Left cardiac atrium (tissue), 4 donors: ENCODE data around the gene RABGAP1L. TPM values are rescaled to one million over a fixed set of nuclear protein-coding genes. Genes with fewer than 3 reads are reported as not detected.
"Not testable (repeated sequence)": the region's sequence is repeated elsewhere in the genome, so short reads cannot be mapped to it uniquely, and the experiment has no call there.

Source experiments
- ATAC-seq, 2 donors: fragments of 200-7000 bp; cut with Tn5 transposase; one replicate each; pipeline ENCODE4 v1.9.1; 2020; ENCODE audit warnings: mild to moderate bottlenecking in 2 of 2, moderate library complexity in 2 of 2
- DNase-seq: peaks from one replicate; pipeline ENCODE4 v3.0.0-alpha.2; 2020
- intact Hi-C, 2 donors: fragments of 100-400 bp; cut with DNase I; formaldehyde crosslinking; loops; one replicate each; pipeline versions ENCODE4 v1.14.1 to v1.15.1; 2022 to 2023
- total RNA-seq, 2 donors: library from RNA; stranded (reverse); fragmentation: NEBNext Ultra II Directional; extraction: Animal tissue kit (Norgen Biotek cat#: 25700); gene quantifications; one replicate each; pipeline ENCODE4 v1.2.1, GENCODE V29; 2021
- donor health status: DM: no; HTN: yes; CAD: no.
- donor health status: DM: no; HTN: yes; CAD: no; lungs with severe emphysema.
- donor health status: DM: yes; HTN: yes; CAD: no.
- donor health status: Dilated cardiomyopathy.

RABGAP1L gene
- total RNA-seq, 2 donors from 2014 or later: 134 to 145 TPM

DNA sequence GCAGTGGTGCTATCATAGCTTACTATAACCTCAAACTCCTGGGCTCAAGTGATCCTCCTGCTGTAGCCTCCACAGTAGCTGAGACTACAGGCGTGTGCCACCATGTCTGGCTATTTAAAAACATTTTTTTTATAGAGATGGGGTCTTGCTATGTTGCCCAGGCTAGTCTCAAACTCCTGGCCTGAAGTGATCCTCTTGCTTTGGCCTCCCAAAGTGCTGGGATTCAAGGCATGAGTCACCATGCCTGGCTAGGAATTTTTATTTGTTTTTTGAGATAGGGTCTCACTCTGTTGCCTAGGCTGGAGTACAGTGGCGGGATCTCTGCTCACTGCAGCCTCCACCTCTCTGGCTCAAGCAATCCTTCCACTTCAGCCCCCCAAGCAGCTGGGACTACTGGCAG lies 8.8 kb upstream of the RABGAP1L start:
- no peak for ATAC-seq
- intact Hi-C loops: no loop called here
- no peak for DNase-seq

GRCh38 chr1:174152427-174152826 lies 6.9 kb upstream of the RABGAP1L start:
- no peak for ATAC-seq
- intact Hi-C loops: no loop called here

DNA sequence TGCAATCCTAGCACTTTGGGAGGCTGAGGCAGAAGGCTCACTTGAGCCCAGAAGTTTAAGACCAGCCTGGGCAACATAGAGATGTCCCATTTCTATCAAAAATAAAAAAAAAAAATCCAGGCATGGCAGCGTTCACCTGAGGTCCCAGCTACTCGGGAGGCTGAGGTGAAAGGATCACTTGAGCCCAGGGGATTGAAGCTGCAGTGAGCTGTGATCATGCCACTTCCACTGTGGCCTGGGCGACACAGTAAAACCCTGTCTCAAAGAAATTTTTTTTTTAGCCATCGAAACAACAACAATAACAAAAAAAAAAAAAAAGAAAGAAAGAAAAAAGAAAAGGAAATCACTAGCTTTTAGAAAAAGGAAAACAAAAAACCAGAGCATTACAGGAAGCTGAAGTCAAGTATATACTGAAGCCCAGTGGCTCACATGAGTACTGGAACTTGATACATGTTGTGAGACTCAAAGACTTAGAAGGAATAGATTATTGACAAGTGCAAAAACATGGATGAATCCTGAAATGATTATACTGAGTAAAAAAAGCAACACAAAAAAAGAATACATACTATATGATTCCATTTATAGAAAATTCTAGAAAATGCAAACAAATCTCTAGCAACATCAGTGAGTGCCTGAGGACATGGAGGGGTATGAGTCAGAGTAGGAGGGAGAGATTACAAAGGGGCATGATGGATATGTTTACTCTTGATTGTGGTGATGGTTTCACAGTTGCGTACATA lies 6.1 kb upstream of the RABGAP1L start:
- intact Hi-C loops: no loop called here
- ATAC-seq (no peak), DNase-seq (no peak)

More at GRCh38 chr1:174152427-174152826, 6.9 kb upstream of the RABGAP1L start:
- DNase-seq: no peak

DNA sequence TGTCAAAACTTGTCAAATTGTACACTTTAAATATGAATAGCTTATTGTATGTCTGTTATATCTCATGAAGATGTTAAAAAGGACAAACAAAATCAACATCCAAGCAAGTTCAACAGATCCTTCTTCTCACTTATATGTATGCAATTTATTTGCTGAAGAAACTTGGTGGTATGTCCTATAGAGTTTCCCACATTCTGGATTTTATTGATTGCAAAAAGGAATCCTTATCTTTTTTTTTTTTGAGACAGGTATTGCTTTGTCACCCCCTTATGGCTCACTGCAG lies 5.6 kb upstream of the RABGAP1L start:
- ATAC-seq: no peak
- intact Hi-C loops: no loop called here

GRCh38 chr1:174156437-174156836 lies 2.9 kb upstream of the RABGAP1L start:
- intact Hi-C loops: no loop called here
- DNase-seq (no peak), ATAC-seq (no peak)

More for the DNA sequence above, 5.6 kb upstream of the RABGAP1L start:
- DNase-seq: no peak

GRCh38 chr1:174157157-174157806 lies 2.0 kb upstream of the RABGAP1L start:
- DNase-seq: no peak
- intact Hi-C loops: no loop called here
- ATAC-seq: no peak

DNA sequence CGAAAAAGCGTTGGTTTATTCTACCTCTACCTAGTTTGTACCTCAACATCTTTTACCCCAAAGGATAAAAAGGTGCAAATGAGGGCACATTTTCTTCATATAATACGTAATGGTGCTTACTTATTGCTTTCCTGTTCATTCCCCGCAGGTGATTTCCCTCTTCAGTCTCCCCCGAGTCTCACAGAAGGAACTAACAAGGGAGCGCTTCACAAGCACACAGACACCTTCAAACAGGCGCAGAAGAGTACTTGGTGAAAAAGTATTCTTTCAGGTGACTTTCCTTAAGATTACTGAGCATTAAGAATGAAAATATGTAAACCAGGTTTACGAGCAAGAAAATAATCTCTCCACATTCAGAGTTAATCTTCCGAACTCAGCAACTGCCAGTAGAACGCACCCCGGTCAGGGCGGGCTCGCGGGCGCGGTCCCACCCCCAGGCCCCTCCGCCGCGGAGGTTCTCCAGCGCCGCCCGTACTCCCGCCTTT lies 511 bp upstream of the RABGAP1L start:
- intact Hi-C loops: no loop called here
- DNase-seq (no peak), ATAC-seq (no peak)

GRCh38 chr1:174160109-174160473 lies 771 bp downstream of the RABGAP1L start:
- intact Hi-C loops: loop anchor here in 1 of 2 donors (5.0 kb wide), 3 partner anchors 43 to 138 kb away; partner anchors contain the start of gene RC3H1

GRCh38 chr1:174160603-174161002 lies 1.3 kb downstream of the RABGAP1L start:
- DNase-seq (no peak), ATAC-seq (no peak)
- intact Hi-C loops: loop anchor here in 1 of 2 donors (5.0 kb wide), 3 partner anchors 43 to 138 kb away; partner anchors contain the start of gene RC3H1

More at GRCh38 chr1:174160109-174160473, 771 bp downstream of the RABGAP1L start:
- ATAC-seq (peak; percentile 21 to 49), DNase-seq (peak; percentile 49)

- DNase-seq (no peak), ATAC-seq (no peak)
- intact Hi-C loops: loop anchor here in 1 of 2 donors (5.0 kb wide), 3 partner anchors 45 to 140 kb away; partner anchors contain the start of gene RC3H1
Measured at GRCh38 chr1:174161813-174162212, 2.5 kb downstream of the RABGAP1L start.

DNA sequence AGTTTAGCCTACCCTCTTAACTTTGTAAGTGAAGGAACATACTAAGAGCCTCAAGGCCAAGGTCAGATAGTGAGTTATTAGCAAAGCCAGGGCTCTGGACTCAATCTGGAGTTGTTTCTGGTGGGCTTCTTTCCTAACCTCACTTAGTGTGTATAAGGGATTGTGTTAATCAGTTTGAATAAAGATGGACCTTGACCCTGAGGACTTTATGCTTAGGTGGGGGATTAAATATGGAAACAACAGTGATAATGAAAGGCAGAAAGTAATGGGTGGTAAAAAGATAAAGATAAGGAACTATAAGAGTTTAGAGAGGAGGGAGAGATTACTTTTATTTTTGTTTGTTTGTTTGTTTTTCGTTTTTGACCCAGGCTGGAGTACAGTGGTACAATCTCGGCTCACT lies 5.5 kb downstream of the RABGAP1L start:
- intact Hi-C loops: loop anchor here in 1 of 2 donors (5.0 kb wide), 3 partner anchors 48 to 143 kb away; partner anchors contain the start of gene RC3H1
- DNase-seq (no peak), ATAC-seq (no peak)

DNA sequence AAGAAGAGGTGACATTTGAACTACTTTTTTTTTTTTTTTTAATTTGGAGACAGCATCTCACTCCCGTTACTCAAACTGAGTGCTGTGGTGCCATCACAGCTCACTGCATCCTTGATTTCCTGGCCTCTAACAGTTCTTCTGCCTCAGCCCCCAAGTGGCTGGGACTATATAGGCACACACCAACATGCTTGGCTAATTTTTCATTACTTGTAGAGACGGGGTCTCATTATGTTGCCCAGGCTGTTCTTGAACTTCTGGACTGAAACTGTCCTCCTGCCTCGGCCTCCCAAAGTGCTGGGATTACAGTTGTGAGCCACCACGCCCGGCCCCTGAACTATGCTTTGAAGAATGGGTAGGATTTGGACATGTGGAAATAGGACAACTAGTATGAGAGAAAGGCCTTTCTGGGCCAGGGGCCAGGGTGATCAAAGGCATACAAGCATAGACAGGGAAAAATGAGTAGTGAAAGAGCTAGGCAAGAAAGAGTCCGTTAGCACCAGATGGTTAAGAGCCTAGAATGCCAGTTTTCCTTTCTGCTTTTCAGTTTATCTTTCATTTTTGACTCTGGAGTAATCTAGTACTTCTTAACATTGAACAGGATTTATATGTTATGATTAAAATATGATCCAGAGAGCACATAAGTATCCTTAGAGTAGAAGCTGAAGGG lies 6.3 kb downstream of the RABGAP1L start:
- intact Hi-C loops: no loop called here
- DNase-seq: peak; percentile 63
- peak; percentile 42 to 59 for ATAC-seq

DNA sequence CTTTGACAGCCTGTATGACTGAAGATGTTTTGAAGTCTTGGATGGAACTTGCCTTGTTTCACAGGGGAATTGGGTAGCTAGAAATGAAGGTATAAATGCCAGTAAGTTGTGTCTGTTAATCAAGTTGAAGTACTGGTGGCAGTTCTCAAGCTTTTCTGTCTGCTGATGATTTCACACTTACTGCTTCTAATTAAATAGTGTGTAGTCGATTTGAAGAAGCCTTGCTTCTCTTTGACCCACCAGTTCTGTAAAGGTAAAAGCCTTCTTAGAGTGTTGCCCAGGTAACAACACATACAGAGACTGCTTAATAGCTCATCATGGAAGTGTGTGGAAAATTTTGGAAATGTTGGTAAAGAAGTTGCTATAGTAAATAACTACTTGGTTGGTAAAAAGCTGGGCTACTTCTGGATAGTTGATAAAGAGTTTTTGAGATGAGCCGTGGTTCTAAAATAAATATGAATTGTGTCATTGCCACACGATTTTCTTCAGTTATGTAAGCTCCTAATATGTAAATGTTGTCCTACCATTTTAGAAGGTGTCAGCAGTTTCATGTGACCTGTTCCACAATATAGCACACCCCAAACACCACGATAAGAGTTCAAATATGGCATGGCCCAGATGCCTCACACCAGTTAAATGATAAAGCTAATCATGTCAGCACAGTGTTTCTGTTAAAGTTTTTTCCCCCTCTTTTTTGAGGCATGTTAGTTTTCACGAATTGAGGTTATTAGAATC lies 7.4 kb downstream of the RABGAP1L start:
- DNase-seq: no peak
- peak; percentile 55 to 62 for ATAC-seq
- intact Hi-C loops: no loop called here

DNA sequence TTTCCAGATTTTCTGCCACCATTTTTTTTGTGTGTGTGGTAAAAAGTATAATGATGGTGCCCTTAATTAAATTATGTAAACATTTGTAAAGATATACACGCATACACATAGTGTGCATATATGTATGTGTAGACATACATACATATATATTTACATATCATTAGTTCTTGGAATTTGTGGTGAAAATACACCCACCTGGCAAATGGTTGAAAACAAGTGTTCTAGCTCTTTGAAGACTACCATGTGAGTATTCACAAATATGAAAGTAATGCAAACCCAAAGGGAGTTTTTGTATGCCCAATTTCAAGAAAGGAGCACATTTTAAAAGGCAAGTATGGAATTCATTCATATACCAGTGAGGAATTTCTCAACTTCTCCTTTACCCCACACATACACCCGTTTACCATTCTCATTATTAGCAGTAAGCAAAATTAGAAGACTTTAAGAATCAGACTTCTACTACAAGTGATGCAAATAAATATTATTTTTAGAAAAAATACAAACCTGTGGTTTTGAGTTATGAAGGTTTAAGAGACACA lies 8.0 kb downstream of the RABGAP1L start:
- DNase-seq (no peak), ATAC-seq (no peak)
- intact Hi-C loops: no loop called here

GRCh38 chr1:174169342-174169741 lies 10.0 kb downstream of the RABGAP1L start:
- DNase-seq: no peak
- no peak for ATAC-seq
- intact Hi-C loops: no loop called here

DNA sequence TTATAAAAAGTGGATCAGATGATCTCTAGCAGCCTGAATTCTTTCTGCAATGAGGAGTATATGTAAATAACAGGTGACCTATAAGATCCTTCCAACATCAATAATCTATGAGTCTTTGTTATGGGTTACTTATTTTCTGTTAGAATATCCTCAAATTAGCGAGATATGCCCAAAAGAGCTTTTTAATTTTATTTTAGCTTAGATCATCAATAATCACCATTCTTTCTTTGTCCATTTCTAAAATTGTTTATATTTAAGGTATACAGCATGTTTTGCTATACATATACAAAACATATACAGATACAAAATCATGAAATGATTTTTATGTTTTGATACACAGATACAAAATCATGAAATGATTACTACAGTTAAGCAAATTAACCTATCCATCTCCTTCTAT lies 11.8 kb downstream of the RABGAP1L start:
- ATAC-seq: no peak
- intact Hi-C loops: no loop called here
- no peak for DNase-seq

GRCh38 chr1:174174461-174175329 lies 15.4 kb downstream of the RABGAP1L start:
- intact Hi-C loops: no loop called here
- ATAC-seq: no peak
- no peak for DNase-seq

GRCh38 chr1:174178459-174178858 lies 19.1 kb downstream of the RABGAP1L start:
- ATAC-seq, intact Hi-C loops, DNase-seq: not testable (repeated sequence)
